CD4-positive, alpha-beta T cell treated with Interferon gamma for 1 hour (primary cell): ENCODE results near the gene CCT6A.
"Not testable (repeated sequence)": the region's sequence is repeated elsewhere in the genome, so short reads cannot be mapped to it uniquely, and the experiment has no call there.

Source experiments
- DNase-seq: peaks from one replicate; pipeline ENCODE4 v3.0.0-alpha.2; 2020

Gene CCT6A

GRCh38 chr7:56051339-56052191, at the start of gene CCT6A, which contains the start of gene PSPH:
TSS of gene CCT6A (plus strand) at chr7:56051765. CDS start at chr7:56051849, 84 bp downstream.
TSS of gene PSPH (minus strand) at chr7:56051444. CDS start at chr7:56021212, 30,232 bp downstream.
- peak; percentile 84 for DNase-seq

- no peak for DNase-seq
Measured at GRCh38 chr7:56003749-56004148, 47.8 kb upstream of the CCT6A start.

GRCh38 chr7:56007167-56007652, 44.4 kb upstream of the CCT6A start:
- DNase-seq, result no peak

- DNase-seq, result no peak
Measured at GRCh38 chr7:56007891-56008290, 43.7 kb upstream of the CCT6A start.

GRCh38 chr7:56009695-56010094, 41.9 kb upstream of the CCT6A start:
- DNase-seq, result no peak

- DNase-seq, result not testable (repeated sequence)
Measured at GRCh38 chr7:56017015-56017414, 34.5 kb upstream of the CCT6A start.

GRCh38 chr7:56019501-56019900, 32.1 kb upstream of the CCT6A start:
- no peak for DNase-seq

GRCh38 chr7:56023500-56023899, 28.1 kb upstream of the CCT6A start:
- no peak for DNase-seq

- no peak for DNase-seq
Measured at GRCh38 chr7:56026538-56026937, 25.0 kb upstream of the CCT6A start.

GRCh38 chr7:56028942-56029630, 22.5 kb upstream of the CCT6A start:
- DNase-seq, result no peak

GRCh38 chr7:56030340-56030739, 21.2 kb upstream of the CCT6A start:
- no peak for DNase-seq

- DNase-seq, result not testable (repeated sequence)
Measured at GRCh38 chr7:56031556-56031955, 20.0 kb upstream of the CCT6A start.

GRCh38 chr7:56032578-56032977, 19.0 kb upstream of the CCT6A start:
- not testable (repeated sequence) for DNase-seq

- peak; percentile 69 for DNase-seq
Measured at GRCh38 chr7:56033671-56034432, 17.7 kb upstream of the CCT6A start.

GRCh38 chr7:56040730-56041129, 10.8 kb upstream of the CCT6A start:
- no peak for DNase-seq

GRCh38 chr7:56045758-56046157, 5.8 kb upstream of the CCT6A start:
- not testable (repeated sequence) for DNase-seq

GRCh38 chr7:56046721-56047445, 4.7 kb upstream of the CCT6A start:
- DNase-seq, result no peak

- not testable (repeated sequence) for DNase-seq
Measured at GRCh38 chr7:56047446-56048116, 4.0 kb upstream of the CCT6A start.

GRCh38 chr7:56048245-56048644, 3.3 kb upstream of the CCT6A start:
- DNase-seq, result no peak

- not testable (repeated sequence) for DNase-seq
Measured at GRCh38 chr7:56048763-56049162, 2.8 kb upstream of the CCT6A start.

GRCh38 chr7:56051053-56051338, 569 bp upstream of the CCT6A start:
- DNase-seq, result no peak

GRCh38 chr7:56053379-56053778, 1.8 kb downstream of the CCT6A start:
- no peak for DNase-seq
